HG03439 (cell line): ENCODE data around the gene MAPT.
"Not testable (repeated sequence)": the region's sequence is repeated elsewhere in the genome, so short reads cannot be mapped to it uniquely, and the experiment has no call there.

Source experiments
- ATAC-seq: cut with Tn5 transposase; IDR thresholded peaks from one replicate; pipeline ENCODE4 v1.9.1; 2021; ENCODE audit warnings: mild to moderate bottlenecking, moderate library complexity; ENCODE audit not compliant: unreplicated experiment

MAPT gene

GRCh38 chr17:45923511-45924268 is 29.3 kb downstream of the MAPT start:
- ATAC-seq: no peak

GRCh38 chr17:45924332-45924820 is 30.0 kb downstream of the MAPT start:
- no peak for ATAC-seq

- no peak for ATAC-seq
Observed at GRCh38 chr17:45925311-45925710, 31.0 kb downstream of the MAPT start.

GRCh38 chr17:45927247-45927646 is 32.9 kb downstream of the MAPT start:
- no peak for ATAC-seq

- no peak for ATAC-seq
Observed at GRCh38 chr17:45929344-45929743, 35.0 kb downstream of the MAPT start.

- no peak for ATAC-seq
Observed at GRCh38 chr17:45930420-45930951, 36.1 kb downstream of the MAPT start.

GRCh38 chr17:45931677-45932076 is 37.3 kb downstream of the MAPT start:
- ATAC-seq: no peak

- ATAC-seq: no peak
Observed at GRCh38 chr17:45934044-45934979, 40.0 kb downstream of the MAPT start.

GRCh38 chr17:45935197-45935709 is 40.9 kb downstream of the MAPT start:
- ATAC-seq: no peak

- no peak for ATAC-seq
Observed at GRCh38 chr17:45935710-45936509, 41.6 kb downstream of the MAPT start.

- no peak for ATAC-seq
Observed at GRCh38 chr17:45936610-45937009, 42.3 kb downstream of the MAPT start.

- not testable (repeated sequence) for ATAC-seq
Observed at GRCh38 chr17:45937186-45937585, 42.8 kb downstream of the MAPT start.

- no peak for ATAC-seq
Observed at GRCh38 chr17:45939395-45939794, 45.0 kb downstream of the MAPT start.

GRCh38 chr17:45940293-45940692 is 45.9 kb downstream of the MAPT start:
- no peak for ATAC-seq

- ATAC-seq: no peak
Observed at GRCh38 chr17:45940826-45941225, 46.5 kb downstream of the MAPT start.

GRCh38 chr17:45941395-45941794 is 47.0 kb downstream of the MAPT start:
- ATAC-seq: no peak

GRCh38 chr17:45942284-45942683 is 47.9 kb downstream of the MAPT start:
- no peak for ATAC-seq

GRCh38 chr17:45946841-45947256 is 52.5 kb downstream of the MAPT start:
- ATAC-seq: no peak

GRCh38 chr17:45948498-45948880 is 54.1 kb downstream of the MAPT start:
- no peak for ATAC-seq

- no peak for ATAC-seq
Observed at GRCh38 chr17:45948881-45949624, 54.7 kb downstream of the MAPT start.
